C4-2B (cell line): ENCODE data around the gene GAB3.

Experiments used
- ZFX ChIP-seq: fragments of 450-650 bp; IDR thresholded peaks from 2 replicates; pipeline ENCODE4 v1.6.1; 2017
- TF ChIP-seq, protein P1 (sequence below): fragments of 450-650 bp; conservative IDR thresholded peaks from 2 replicates; pipeline ENCODE4 v1.5.1; 2017; ENCODE audit warnings: mild to moderate bottlenecking

- TF ChIP-seq, protein P1, sequence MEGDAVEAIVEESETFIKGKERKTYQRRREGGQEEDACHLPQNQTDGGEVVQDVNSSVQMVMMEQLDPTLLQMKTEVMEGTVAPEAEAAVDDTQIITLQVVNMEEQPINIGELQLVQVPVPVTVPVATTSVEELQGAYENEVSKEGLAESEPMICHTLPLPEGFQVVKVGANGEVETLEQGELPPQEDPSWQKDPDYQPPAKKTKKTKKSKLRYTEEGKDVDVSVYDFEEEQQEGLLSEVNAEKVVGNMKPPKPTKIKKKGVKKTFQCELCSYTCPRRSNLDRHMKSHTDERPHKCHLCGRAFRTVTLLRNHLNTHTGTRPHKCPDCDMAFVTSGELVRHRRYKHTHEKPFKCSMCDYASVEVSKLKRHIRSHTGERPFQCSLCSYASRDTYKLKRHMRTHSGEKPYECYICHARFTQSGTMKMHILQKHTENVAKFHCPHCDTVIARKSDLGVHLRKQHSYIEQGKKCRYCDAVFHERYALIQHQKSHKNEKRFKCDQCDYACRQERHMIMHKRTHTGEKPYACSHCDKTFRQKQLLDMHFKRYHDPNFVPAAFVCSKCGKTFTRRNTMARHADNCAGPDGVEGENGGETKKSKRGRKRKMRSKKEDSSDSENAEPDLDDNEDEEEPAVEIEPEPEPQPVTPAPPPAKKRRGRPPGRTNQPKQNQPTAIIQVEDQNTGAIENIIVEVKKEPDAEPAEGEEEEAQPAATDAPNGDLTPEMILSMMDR = no peak
- TF ChIP-seq ZFX = no peak
These were observed 44.1 kb upstream of the GAB3 start for GRCh38 chrX:154795016-154795415.
